ENCODE results near the gene PHLDA2. TPM values are rescaled to one million over a fixed set of nuclear protein-coding genes. Genes with fewer than 3 reads are reported as not detected.

The PHLDA2 gene
- total and polyA plus RNA-seq, 9 of the 15 experiments (the other 6 are each of a cell fraction or from before 2014, with no cell fraction given): 0.43 to 42.4 (median 4.7) TPM

GRCh38 chr11:2912498-2912897 lies 16.7 kb downstream of the PHLDA2 start (continued):
- TF ChIP-seq, protein P1, sequence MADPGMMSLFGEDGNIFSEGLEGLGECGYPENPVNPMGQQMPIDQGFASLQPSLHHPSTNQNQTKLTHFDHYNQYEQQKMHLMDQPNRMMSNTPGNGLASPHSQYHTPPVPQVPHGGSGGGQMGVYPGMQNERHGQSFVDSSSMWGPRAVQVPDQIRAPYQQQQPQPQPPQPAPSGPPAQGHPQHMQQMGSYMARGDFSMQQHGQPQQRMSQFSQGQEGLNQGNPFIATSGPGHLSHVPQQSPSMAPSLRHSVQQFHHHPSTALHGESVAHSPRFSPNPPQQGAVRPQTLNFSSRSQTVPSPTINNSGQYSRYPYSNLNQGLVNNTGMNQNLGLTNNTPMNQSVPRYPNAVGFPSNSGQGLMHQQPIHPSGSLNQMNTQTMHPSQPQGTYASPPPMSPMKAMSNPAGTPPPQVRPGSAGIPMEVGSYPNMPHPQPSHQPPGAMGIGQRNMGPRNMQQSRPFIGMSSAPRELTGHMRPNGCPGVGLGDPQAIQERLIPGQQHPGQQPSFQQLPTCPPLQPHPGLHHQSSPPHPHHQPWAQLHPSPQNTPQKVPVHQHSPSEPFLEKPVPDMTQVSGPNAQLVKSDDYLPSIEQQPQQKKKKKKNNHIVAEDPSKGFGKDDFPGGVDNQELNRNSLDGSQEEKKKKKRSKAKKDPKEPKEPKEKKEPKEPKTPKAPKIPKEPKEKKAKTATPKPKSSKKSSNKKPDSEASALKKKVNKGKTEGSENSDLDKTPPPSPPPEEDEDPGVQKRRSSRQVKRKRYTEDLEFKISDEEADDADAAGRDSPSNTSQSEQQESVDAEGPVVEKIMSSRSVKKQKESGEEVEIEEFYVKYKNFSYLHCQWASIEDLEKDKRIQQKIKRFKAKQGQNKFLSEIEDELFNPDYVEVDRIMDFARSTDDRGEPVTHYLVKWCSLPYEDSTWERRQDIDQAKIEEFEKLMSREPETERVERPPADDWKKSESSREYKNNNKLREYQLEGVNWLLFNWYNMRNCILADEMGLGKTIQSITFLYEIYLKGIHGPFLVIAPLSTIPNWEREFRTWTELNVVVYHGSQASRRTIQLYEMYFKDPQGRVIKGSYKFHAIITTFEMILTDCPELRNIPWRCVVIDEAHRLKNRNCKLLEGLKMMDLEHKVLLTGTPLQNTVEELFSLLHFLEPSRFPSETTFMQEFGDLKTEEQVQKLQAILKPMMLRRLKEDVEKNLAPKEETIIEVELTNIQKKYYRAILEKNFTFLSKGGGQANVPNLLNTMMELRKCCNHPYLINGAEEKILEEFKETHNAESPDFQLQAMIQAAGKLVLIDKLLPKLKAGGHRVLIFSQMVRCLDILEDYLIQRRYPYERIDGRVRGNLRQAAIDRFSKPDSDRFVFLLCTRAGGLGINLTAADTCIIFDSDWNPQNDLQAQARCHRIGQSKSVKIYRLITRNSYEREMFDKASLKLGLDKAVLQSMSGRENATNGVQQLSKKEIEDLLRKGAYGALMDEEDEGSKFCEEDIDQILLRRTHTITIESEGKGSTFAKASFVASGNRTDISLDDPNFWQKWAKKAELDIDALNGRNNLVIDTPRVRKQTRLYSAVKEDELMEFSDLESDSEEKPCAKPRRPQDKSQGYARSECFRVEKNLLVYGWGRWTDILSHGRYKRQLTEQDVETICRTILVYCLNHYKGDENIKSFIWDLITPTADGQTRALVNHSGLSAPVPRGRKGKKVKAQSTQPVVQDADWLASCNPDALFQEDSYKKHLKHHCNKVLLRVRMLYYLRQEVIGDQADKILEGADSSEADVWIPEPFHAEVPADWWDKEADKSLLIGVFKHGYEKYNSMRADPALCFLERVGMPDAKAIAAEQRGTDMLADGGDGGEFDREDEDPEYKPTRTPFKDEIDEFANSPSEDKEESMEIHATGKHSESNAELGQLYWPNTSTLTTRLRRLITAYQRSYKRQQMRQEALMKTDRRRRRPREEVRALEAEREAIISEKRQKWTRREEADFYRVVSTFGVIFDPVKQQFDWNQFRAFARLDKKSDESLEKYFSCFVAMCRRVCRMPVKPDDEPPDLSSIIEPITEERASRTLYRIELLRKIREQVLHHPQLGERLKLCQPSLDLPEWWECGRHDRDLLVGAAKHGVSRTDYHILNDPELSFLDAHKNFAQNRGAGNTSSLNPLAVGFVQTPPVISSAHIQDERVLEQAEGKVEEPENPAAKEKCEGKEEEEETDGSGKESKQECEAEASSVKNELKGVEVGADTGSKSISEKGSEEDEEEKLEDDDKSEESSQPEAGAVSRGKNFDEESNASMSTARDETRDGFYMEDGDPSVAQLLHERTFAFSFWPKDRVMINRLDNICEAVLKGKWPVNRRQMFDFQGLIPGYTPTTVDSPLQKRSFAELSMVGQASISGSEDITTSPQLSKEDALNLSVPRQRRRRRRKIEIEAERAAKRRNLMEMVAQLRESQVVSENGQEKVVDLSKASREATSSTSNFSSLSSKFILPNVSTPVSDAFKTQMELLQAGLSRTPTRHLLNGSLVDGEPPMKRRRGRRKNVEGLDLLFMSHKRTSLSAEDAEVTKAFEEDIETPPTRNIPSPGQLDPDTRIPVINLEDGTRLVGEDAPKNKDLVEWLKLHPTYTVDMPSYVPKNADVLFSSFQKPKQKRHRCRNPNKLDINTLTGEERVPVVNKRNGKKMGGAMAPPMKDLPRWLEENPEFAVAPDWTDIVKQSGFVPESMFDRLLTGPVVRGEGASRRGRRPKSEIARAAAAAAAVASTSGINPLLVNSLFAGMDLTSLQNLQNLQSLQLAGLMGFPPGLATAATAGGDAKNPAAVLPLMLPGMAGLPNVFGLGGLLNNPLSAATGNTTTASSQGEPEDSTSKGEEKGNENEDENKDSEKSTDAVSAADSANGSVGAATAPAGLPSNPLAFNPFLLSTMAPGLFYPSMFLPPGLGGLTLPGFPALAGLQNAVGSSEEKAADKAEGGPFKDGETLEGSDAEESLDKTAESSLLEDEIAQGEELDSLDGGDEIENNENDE (IDR thresholded peaks at IDR 0.05; ENCODE audit: low read depth, low read length): no peak
- no peak for TF ChIP-seq FOXP4 (CRISPR knock-in tag; IDR thresholded peaks at IDR 0.05; ENCODE audit: borderline replicate concordance)
- no peak for TF ChIP-seq MTA1 (IDR thresholded peaks at IDR 0.05; ENCODE audit: borderline replicate concordance)
- TF ChIP-seq NONO (IDR thresholded peaks at IDR 0.05; ENCODE audit: low read depth in 2 of 2, low read length in 1 of 2): no peak
- TF ChIP-seq SAFB2 (IDR thresholded peaks at IDR 0.05; ENCODE audit: borderline replicate concordance, low read depth, low read length, severe bottlenecking): no peak
- no peak for TF ChIP-seq PRPF4 (IDR thresholded peaks at IDR 0.05; ENCODE audit: insufficient read depth, low read depth, low read length, poor library complexity, severe bottlenecking)
- no peak for TF ChIP-seq GTF2F1 (IDR thresholded peaks at IDR 0.05; ENCODE audit: low read depth, low read length)
- no peak for TF ChIP-seq GMEB1 (CRISPR knock-in tag; IDR thresholded peaks at IDR 0.05)
- no peak for TF ChIP-seq ZNF436 (CRISPR knock-in tag; IDR thresholded peaks at IDR 0.05)
- TF ChIP-seq NFE2L1 (tag; IDR thresholded peaks at IDR 0.05; ENCODE audit: borderline replicate concordance, low read depth): no peak
- TF ChIP-seq ZNF324 (CRISPR knock-in tag; IDR thresholded peaks at IDR 0.05): no peak
- TF ChIP-seq MAFK (IDR thresholded peaks at IDR 0.05; ENCODE audit: low read length): no peak; the same call in 1 of the 2 replicates

Measured in K562 (cell line).